ENCODE results near the gene AGBL5.

- no peak for TF ChIP-seq CTCF (conservative IDR thresholded peaks at IDR 0.05)
- no peak for TF ChIP-seq ZFX (IDR thresholded peaks at IDR 0.05)
Measured at GRCh38 chr2:27109083-27109482, 57.6 kb downstream of the AGBL5 start.

Data from C4-2B (cell line).